WI38 (cell line): ENCODE results near the gene KRTAP10-12.

Experiments used
- H3K4me3 ChIP-seq: 2 replicates; pipeline ENCODE4 v1.5.1; 2011; ENCODE audit warnings: low read depth, mild to moderate bottlenecking, control low read depth, low read length
- TF ChIP-seq, protein P1 (sequence below): IDR thresholded peaks from 2 replicates; pipeline ENCODE4 v1.5.1; 2012; ENCODE audit warnings: low read depth, mild to moderate bottlenecking, control low read depth, low read length

KRTAP10-12 gene

DNA sequence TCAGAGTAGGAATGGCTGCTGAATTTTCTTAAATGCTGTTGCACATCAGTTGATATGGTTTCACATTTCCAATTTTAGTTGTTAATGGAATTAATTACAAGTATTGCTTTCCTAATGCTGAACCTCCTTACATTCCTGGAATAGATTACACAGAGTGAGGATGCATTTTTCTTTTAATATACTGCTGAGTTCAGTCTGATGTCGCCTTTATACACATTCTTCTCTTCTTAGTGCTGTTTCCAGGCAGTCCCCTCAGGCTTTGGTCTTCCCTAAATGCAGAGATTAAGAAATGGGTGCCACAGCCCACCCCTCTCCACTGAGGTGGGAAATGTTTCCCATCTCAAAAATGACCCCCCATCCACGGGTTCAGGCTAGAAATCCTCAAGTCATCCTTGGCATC, 21.1 kb downstream of the KRTAP10-12 start:
- TF ChIP-seq, protein P1, sequence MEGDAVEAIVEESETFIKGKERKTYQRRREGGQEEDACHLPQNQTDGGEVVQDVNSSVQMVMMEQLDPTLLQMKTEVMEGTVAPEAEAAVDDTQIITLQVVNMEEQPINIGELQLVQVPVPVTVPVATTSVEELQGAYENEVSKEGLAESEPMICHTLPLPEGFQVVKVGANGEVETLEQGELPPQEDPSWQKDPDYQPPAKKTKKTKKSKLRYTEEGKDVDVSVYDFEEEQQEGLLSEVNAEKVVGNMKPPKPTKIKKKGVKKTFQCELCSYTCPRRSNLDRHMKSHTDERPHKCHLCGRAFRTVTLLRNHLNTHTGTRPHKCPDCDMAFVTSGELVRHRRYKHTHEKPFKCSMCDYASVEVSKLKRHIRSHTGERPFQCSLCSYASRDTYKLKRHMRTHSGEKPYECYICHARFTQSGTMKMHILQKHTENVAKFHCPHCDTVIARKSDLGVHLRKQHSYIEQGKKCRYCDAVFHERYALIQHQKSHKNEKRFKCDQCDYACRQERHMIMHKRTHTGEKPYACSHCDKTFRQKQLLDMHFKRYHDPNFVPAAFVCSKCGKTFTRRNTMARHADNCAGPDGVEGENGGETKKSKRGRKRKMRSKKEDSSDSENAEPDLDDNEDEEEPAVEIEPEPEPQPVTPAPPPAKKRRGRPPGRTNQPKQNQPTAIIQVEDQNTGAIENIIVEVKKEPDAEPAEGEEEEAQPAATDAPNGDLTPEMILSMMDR, result no peak
- H3K4me3 ChIP-seq, result no peak overlapping the region

DNA sequence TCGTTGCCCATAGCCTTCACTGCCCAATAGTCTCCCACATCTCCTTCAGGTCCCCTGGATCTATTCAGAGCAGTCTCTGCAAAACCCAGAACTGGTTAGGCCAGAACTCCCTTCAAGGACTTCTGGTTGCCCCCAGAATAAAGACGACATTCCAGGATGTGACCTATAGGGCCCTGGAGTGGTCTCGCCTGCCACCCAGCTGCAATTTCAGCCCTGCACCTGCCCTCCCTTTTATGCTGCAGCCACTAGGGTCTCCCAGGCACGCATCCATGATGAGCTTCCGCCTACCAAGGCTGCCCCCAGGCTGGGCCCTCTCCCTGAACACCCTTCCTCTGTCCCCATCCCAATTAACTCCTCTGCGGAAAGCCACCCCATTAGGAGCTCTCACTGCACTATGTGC, 21.6 kb downstream of the KRTAP10-12 start:
- no peak overlapping the region for H3K4me3 ChIP-seq
- TF ChIP-seq, protein P1, result no peak

DNA sequence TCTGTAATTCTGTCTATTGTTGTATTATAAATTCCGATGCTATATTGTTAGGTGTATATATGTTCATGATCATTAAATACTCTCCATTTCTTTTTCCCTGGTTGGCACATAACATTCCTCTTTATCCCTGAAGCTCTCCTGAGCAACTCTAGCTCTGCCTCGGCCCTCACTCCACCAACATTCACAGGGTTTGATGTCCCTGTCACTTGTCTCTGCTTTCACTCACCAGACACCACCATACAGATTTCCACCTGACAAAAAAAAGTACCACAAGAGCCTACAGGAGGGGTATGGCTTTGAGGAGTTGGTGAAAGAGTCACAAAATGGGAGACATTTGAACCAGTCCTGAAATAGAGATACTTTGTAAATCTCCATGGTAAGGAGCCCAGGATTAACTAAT, 23.2 kb downstream of the KRTAP10-12 start:
- TF ChIP-seq, protein P1, result no peak
- no peak overlapping the region for H3K4me3 ChIP-seq

DNA sequence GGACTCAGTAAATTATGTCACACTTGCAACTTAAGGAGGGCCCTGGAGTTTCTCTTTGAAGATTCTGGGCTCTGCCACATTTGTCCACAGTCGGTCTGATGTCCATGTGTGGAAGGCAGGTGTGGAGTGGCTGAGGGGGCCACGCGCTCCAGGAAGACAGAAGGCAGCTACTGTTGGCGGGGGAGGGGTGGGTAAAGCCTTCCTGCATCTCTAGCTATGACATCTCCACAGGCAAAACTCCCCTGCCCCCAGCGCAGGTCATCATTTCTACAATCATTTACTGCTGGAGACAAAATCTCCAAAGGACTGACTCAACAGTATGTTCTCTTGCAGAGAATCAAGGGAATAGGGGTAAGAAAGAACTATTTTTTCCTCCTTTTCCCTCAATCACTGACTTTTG, 25.8 kb downstream of the KRTAP10-12 start:
- H3K4me3 ChIP-seq, result no peak overlapping the region
- TF ChIP-seq, protein P1, result no peak

DNA sequence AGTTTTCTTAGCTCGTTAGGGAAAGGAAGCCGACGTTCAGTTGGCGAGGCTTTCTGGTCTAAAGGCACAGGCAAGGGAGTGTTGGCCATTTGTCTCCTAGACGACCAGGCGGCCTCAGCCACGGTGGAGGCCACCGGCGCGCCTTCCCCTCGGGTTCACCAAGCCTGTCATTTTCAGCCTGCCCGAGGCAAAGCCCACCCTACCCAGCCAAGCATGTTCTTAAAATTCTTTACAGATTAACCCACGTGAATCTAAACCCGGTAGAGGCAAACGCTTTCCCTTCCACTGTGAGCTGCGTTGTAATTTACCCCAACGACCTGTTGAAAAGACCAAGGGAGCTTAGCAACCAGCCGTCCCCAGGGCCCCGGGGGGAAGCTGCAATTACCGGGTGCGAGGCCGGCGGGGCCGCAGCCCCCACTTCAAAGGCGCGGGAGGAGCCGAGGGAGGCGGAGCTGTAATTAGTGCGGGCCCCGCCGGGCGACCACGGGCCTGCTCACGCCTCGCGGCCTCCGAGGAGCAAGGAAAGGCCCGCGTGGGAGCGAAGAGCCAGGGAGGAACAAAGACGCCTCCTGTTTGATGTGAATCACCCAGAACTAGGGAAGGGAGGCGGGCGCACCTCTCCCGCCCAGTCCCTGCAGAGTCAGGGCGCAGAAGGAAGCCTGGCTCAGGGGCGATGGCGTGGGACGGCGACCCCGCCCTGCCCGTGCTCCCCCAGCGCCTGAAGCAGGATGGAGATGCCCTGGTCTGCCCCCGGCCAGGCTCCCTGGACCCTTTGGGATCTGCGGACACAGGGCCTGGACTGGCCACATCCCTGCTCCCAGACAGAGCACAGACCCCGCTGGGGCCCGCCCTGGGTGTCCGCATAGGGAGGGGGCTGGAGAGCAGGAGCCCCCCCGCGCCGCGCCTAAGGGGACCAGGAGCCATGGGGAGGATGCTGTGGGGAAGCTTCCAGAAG, 26.5 kb downstream of the KRTAP10-12 start:
- TF ChIP-seq, protein P1, result no peak
- no peak overlapping the region for H3K4me3 ChIP-seq

DNA sequence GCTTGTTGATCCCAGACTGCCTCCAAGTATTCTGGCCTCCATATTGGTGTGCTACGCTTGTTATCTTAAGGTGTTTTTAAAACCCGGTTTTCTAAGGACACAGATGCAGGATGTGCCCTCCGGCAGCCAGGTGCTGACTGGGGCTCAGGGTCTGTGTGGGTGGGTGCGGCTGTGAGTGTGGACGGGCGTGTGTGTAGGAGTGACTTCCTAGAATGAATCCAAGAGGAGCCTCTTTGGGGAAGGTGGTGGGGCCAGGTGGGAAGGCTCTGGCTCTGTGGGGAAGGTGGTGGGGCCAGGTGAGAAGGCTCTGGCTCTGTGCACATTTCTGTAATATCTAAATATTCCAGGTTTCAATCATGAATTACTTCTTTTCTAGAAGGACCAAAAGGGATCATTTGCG, 27.2 kb downstream of the KRTAP10-12 start:
- TF ChIP-seq, protein P1, result no peak
- H3K4me3 ChIP-seq, result no peak overlapping the region

DNA sequence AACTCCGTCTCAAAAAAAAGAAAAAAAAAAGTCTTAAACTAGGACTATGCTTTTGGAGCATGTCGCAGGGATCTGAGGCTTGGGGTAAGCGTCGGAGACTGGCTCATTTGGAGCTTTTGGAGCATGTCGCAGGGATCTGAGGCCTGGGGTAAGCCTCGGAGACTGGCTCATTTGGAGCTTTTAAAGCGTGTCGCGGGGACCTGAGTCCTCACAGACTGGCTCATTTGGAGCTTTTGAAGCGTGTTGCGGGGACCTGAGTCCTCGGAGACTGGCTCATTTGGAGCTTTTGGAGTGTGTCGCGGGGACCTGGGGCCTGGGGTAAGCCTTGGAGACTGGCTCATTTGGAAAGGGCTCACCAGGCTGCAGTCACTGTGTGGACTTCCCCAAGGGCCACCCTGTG, 28.0 kb downstream of the KRTAP10-12 start:
- TF ChIP-seq, protein P1, result no peak
- H3K4me3 ChIP-seq, result no peak overlapping the region
